ENCODE results near the gene RAD51.

Gene RAD51

GRCh38 chr15:40696228-40696627 lies 1.3 kb downstream of the RAD51 start:
- no peak for TF ChIP-seq CTCF (IDR thresholded peaks at IDR 0.05; ENCODE audit: insufficient read depth, low read depth, low read length, missing control alignments)
- H3K4me3 ChIP-seq (ENCODE audit: low read length) = peak overlapping the region; percentile 88
- DNase-seq (ENCODE audit: low read depth) = no peak

GRCh38 chr15:40697916-40698315 lies 2.9 kb downstream of the RAD51 start:
- DNase-seq (ENCODE audit: low read depth) = no peak
- TF ChIP-seq CTCF (IDR thresholded peaks at IDR 0.05; ENCODE audit: insufficient read depth, low read depth, low read length, missing control alignments) = no peak
- no peak overlapping the region for H3K4me3 ChIP-seq (ENCODE audit: low read length)

- no peak for TF ChIP-seq CTCF (IDR thresholded peaks at IDR 0.05; ENCODE audit: insufficient read depth, low read depth, low read length, missing control alignments)
- no peak for DNase-seq (ENCODE audit: low read depth)
- no peak overlapping the region for H3K4me3 ChIP-seq (ENCODE audit: low read length)
Observed at GRCh38 chr15:40702077-40702476, 7.1 kb downstream of the RAD51 start.

GRCh38 chr15:40706121-40706520 lies 11.1 kb downstream of the RAD51 start:
- no peak for TF ChIP-seq CTCF (IDR thresholded peaks at IDR 0.05; ENCODE audit: insufficient read depth, low read depth, low read length, missing control alignments)
- H3K4me3 ChIP-seq (ENCODE audit: low read length) = no peak overlapping the region
- DNase-seq (ENCODE audit: low read depth) = no peak

- H3K4me3 ChIP-seq (ENCODE audit: low read length) = no peak overlapping the region
- TF ChIP-seq CTCF (IDR thresholded peaks at IDR 0.05; ENCODE audit: insufficient read depth, low read depth, low read length, missing control alignments) = no peak
- no peak for DNase-seq (ENCODE audit: low read depth)
Observed at GRCh38 chr15:40714144-40714543, 19.2 kb downstream of the RAD51 start.

- H3K4me3 ChIP-seq (ENCODE audit: low read length) = no peak overlapping the region
- no peak for DNase-seq (ENCODE audit: low read depth)
- TF ChIP-seq CTCF (IDR thresholded peaks at IDR 0.05; ENCODE audit: insufficient read depth, low read depth, low read length, missing control alignments) = no peak
Observed at GRCh38 chr15:40716165-40716564, 21.2 kb downstream of the RAD51 start.

GRCh38 chr15:40721701-40722100 lies 26.7 kb downstream of the RAD51 start:
- no peak for TF ChIP-seq CTCF (IDR thresholded peaks at IDR 0.05; ENCODE audit: insufficient read depth, low read depth, low read length, missing control alignments)
- no peak overlapping the region for H3K4me3 ChIP-seq (ENCODE audit: low read length)
- no peak for DNase-seq (ENCODE audit: low read depth)

Measured in epithelial cell of esophagus (primary cell).